TTC549 (cell line): ENCODE results near the gene RAB11A.

Experiments used
- FAIRE-seq: peaks from 2 replicates; lab custom pipeline; 2012; peaks lifted over from hg19 to GRCh38; lab: Jason Lieb, UNC

RAB11A gene

GRCh38 chr15:65869126-65869953, at the start of gene RAB11A:
RAB11A (plus strand) TSS chr15:65869491; CDS start chr15:65869586, 95 bp downstream.
- no peak for FAIRE-seq

- no peak for FAIRE-seq
These were observed 49.7 kb upstream of the RAB11A start for GRCh38 chr15:65819563-65819960.

- FAIRE-seq = no peak
These were observed 48.2 kb upstream of the RAB11A start for GRCh38 chr15:65821070-65821469.

GRCh38 chr15:65822316-65822715, 47.0 kb upstream of the RAB11A start:
- no peak for FAIRE-seq

- peak; percentile 3 for FAIRE-seq
These were observed 45.1 kb upstream of the RAB11A start for GRCh38 chr15:65824031-65824743.

GRCh38 chr15:65824941-65825544, 44.2 kb upstream of the RAB11A start:
- FAIRE-seq = no peak

GRCh38 chr15:65827065-65827464, 42.2 kb upstream of the RAB11A start:
- no peak for FAIRE-seq

- FAIRE-seq = no peak
These were observed 40.7 kb upstream of the RAB11A start for GRCh38 chr15:65828585-65828984.

GRCh38 chr15:65829130-65829764, 40.0 kb upstream of the RAB11A start:
- no peak for FAIRE-seq

GRCh38 chr15:65832549-65833364, 36.5 kb upstream of the RAB11A start:
- FAIRE-seq = no peak

GRCh38 chr15:65833501-65834205, 35.6 kb upstream of the RAB11A start:
- no peak for FAIRE-seq

GRCh38 chr15:65834603-65835282, 34.5 kb upstream of the RAB11A start:
- no peak for FAIRE-seq

- FAIRE-seq = no peak
These were observed 33.8 kb upstream of the RAB11A start for GRCh38 chr15:65835447-65835846.

GRCh38 chr15:65836665-65837064, 32.6 kb upstream of the RAB11A start:
- FAIRE-seq = no peak

GRCh38 chr15:65837301-65838294, 31.7 kb upstream of the RAB11A start:
- FAIRE-seq = no peak

- no peak for FAIRE-seq
These were observed 29.9 kb upstream of the RAB11A start for GRCh38 chr15:65839354-65839901.

- no peak for FAIRE-seq
These were observed 29.3 kb upstream of the RAB11A start for GRCh38 chr15:65839985-65840384.

- FAIRE-seq = no peak
These were observed 28.0 kb upstream of the RAB11A start for GRCh38 chr15:65841121-65841930.
